Smooth muscle cell (in vitro differentiated cells): Measurements from ENCODE around the gene C10orf71. TPM values are rescaled to one million over a fixed set of nuclear protein-coding genes. Genes with fewer than 3 reads are reported as not detected.

Experiments used
- DNase-seq: peaks from one replicate; lab custom pipeline; 2025; ENCODE audit not compliant: unreplicated experiment; lab: John Stamatoyannopoulos, UW
- H2AFZ ChIP-seq: fragments of 200-600 bp; sonication (generic); 2 replicates; pipeline ENCODE4 v1.6.0; 2016; ENCODE audit warnings: antibody characterized with exemption, low read depth, mild to moderate bottlenecking
- H3F3A ChIP-seq: fragments of 200-600 bp; sonication (generic); 2 replicates; pipeline ENCODE4 v1.6.0; 2017; ENCODE audit warnings: antibody characterized with exemption, low read depth
- H3K27ac ChIP-seq: fragments of 200-600 bp; sonication (generic); 2 replicates; pipeline ENCODE4 v1.5.1; 2016; ENCODE audit warnings: low read depth, mild to moderate bottlenecking
- H3K27me3 ChIP-seq: fragments of 200-600 bp; sonication (generic); 2 replicates; pipeline ENCODE4 v1.6.1; 2016; ENCODE audit warnings: low read depth, mild to moderate bottlenecking
- H3K36me3 ChIP-seq: fragments of 200-600 bp; sonication (generic); 2 replicates; pipeline ENCODE4 v1.5.1; 2016; ENCODE audit warnings: low read depth
- H3K4me1 ChIP-seq: fragments of 200-600 bp; sonication (generic); 2 replicates; pipeline ENCODE4 v1.5.1; 2016; ENCODE audit warnings: low read depth
- H3K4me2 ChIP-seq: fragments of 200-600 bp; sonication (generic); 2 replicates; pipeline ENCODE4 v1.6.0; 2016; ENCODE audit warnings: mild to moderate bottlenecking
- H3K4me3 ChIP-seq: fragments of 200-600 bp; sonication (generic); 2 replicates; pipeline ENCODE4 v1.5.1; 2016; ENCODE audit warnings: mild to moderate bottlenecking
- H3K79me2 ChIP-seq: fragments of 200-600 bp; sonication (generic); 2 replicates; pipeline ENCODE4 v1.6.0; 2016; ENCODE audit warnings: low read depth, mild to moderate bottlenecking
- H3K9ac ChIP-seq: fragments of 200-600 bp; sonication (generic); 2 replicates; pipeline ENCODE4 v1.6.0; 2016; ENCODE audit warnings: low read depth
- H3K9me3 ChIP-seq: fragments of 200-600 bp; sonication (generic); replicated peaks from 2 replicates; pipeline ENCODE4 v1.5.1; 2016; ENCODE audit warnings: low read depth
- H4K20me1 ChIP-seq: fragments of 200-600 bp; sonication (generic); 2 replicates; pipeline ENCODE4 v1.6.0; 2016; ENCODE audit warnings: low read depth
- WGBS: methylation state at CpG from one replicate; pipeline ENCODE4 v1.1.7; 2016; ENCODE audit warnings: low lambda C conversion rate; 5-methylcytosine and 5-hydroxymethylcytosine counted together
- polyA plus RNA-seq: library from polyadenylated mRNA; unstranded; fragments of >200 nt; fragmentation: Nextera tagmentation; extraction: Ambion mirVana; gene quantifications from 2 replicates; pipeline ENCODE4 v1.2.1, GENCODE V29; 2016
- total RNA-seq: library from RNA; depleted of rRNA; stranded (reverse); fragments of >200 nt; gene quantifications from 2 replicates; pipeline ENCODE4 v1.2.3, GENCODE V29; 2014
- TF ChIP-seq, protein P1 (sequence below): fragments of 200-600 bp; sonication (generic); IDR thresholded peaks from 2 replicates; pipeline ENCODE4 v1.5.1; 2017; ENCODE audit warnings: borderline replicate concordance, mild to moderate bottlenecking, antibody characterized with exemption; ENCODE audit not compliant: insufficient read depth, poor library complexity, severe bottlenecking

C10orf71 gene
- total and polyA plus RNA-seq, 2 experiments from 2014 or later, result not detected

DNA sequence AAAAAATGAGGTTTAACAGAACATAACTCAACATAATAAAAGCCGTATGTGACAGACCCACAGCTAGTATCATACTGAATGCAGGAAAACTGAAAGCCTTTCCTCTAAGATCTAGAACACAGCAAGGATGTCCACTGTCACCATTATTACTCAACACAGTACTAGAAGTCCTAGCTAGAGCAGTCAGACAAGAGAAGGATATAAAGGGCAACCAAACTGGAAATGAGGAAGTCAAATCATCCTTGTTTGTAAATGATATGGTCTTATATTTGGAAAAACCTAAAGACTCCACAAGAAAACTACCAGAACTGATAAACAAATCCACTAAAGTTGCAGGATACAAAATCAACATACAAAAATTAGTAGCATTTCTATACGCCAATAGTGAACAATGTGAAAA lies 45.9 kb downstream of the C10orf71 start:
- TF ChIP-seq, protein P1, sequence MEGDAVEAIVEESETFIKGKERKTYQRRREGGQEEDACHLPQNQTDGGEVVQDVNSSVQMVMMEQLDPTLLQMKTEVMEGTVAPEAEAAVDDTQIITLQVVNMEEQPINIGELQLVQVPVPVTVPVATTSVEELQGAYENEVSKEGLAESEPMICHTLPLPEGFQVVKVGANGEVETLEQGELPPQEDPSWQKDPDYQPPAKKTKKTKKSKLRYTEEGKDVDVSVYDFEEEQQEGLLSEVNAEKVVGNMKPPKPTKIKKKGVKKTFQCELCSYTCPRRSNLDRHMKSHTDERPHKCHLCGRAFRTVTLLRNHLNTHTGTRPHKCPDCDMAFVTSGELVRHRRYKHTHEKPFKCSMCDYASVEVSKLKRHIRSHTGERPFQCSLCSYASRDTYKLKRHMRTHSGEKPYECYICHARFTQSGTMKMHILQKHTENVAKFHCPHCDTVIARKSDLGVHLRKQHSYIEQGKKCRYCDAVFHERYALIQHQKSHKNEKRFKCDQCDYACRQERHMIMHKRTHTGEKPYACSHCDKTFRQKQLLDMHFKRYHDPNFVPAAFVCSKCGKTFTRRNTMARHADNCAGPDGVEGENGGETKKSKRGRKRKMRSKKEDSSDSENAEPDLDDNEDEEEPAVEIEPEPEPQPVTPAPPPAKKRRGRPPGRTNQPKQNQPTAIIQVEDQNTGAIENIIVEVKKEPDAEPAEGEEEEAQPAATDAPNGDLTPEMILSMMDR, result no peak
- no peaks in the 10 kb centered on the region for H3K27me3 ChIP-seq
- no peaks in the 10 kb centered on the region for H3K79me2 ChIP-seq
- no peak overlapping the region for H2AFZ ChIP-seq
- no peaks in the 10 kb centered on the region for H3K9me3 ChIP-seq
- H4K20me1 ChIP-seq, result no peaks in the 10 kb centered on the region
- 94% methylated on average over 2 of the region's 2 CpGs for WGBS
- H3K9ac ChIP-seq, result no peak overlapping the region
- no peak overlapping the region for H3K4me2 ChIP-seq
- no peak overlapping the region for H3K27ac ChIP-seq
- no peak overlapping the region for H3K4me3 ChIP-seq
- no peaks in the 10 kb centered on the region for H3K36me3 ChIP-seq
- no peak for DNase-seq
- H3K4me1 ChIP-seq, result no peaks in the 10 kb centered on the region
- H3F3A ChIP-seq, result no peaks in the 10 kb centered on the region

GRCh38 chr10:49347342-49347741 lies 48.4 kb downstream of the C10orf71 start:
- Histone ChIP-seq H3K27ac (no peak overlapping the region), H3K79me2 (no peaks in the 10 kb centered on the region), H3K4me1 (no peaks in the 10 kb centered on the region), H3K9me3 (no peaks in the 10 kb centered on the region), H3K36me3 (no peaks in the 10 kb centered on the region), H4K20me1 (no peaks in the 10 kb centered on the region), H2AFZ (no peak overlapping the region), H3K27me3 (no peaks in the 10 kb centered on the region), H3F3A (no peaks in the 10 kb centered on the region), H3K4me2 (no peak overlapping the region), H3K4me3 (no peak overlapping the region), H3K9ac (no peak overlapping the region)
- 88% methylated on average over 4 of the region's 4 CpGs for WGBS
- TF ChIP-seq, protein P1, result no peak
- DNase-seq, result no peak

GRCh38 chr10:49347827-49348226 lies 48.9 kb downstream of the C10orf71 start:
- Histone ChIP-seq H3K4me3 (no peak overlapping the region), H4K20me1 (no peaks in the 10 kb centered on the region), H3K4me2 (no peak overlapping the region), H3K27ac (no peak overlapping the region), H3K36me3 (no peaks in the 10 kb centered on the region), H3F3A (no peaks in the 10 kb centered on the region), H2AFZ (no peak overlapping the region), H3K79me2 (no peaks in the 10 kb centered on the region), H3K4me1 (no peaks in the 10 kb centered on the region), H3K27me3 (no peaks in the 10 kb centered on the region), H3K9ac (no peak overlapping the region), H3K9me3 (no peaks in the 10 kb centered on the region)
- TF ChIP-seq, protein P1, result no peak
- DNase-seq, result no peak
- 88% methylated on average over 3 of the region's 3 CpGs for WGBS

DNA sequence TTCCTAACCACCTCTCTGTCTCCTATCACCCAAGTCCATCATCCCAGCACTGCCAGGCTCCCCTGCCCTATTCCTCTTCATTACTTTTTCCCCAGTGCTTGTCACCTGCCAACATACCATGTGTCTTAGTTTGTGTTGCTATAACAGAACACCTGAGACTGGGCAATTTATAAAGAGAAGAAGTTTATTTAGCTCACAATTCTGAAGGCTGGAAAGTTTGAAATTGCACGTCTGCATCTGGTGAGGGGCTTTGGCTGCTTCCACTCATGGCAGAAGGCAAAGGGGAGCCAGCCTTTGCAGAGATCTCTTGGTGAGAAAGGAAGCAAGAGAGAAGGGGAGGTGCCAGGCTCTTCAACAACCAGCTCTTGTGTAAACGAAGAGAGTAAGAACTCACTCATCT lies 49.6 kb downstream of the C10orf71 start:
- WGBS, result 78% methylated on average over 2 of the region's 2 CpGs
- H3K9ac ChIP-seq, result no peak overlapping the region

More for the DNA sequence above, 49.6 kb downstream of the C10orf71 start:
- Histone ChIP-seq H2AFZ (no peak overlapping the region), H3K4me2 (no peak overlapping the region), H3K36me3 (no peaks in the 10 kb centered on the region), H3K4me3 (no peak overlapping the region), H3K27ac (no peak overlapping the region), H3F3A (no peaks in the 10 kb centered on the region), H3K79me2 (no peaks in the 10 kb centered on the region), H3K27me3 (no peaks in the 10 kb centered on the region), H4K20me1 (no peaks in the 10 kb centered on the region), H3K4me1 (no peaks in the 10 kb centered on the region), H3K9me3 (no peaks in the 10 kb centered on the region)
- TF ChIP-seq, protein P1, result no peak
- DNase-seq, result no peak
